ENCODE results near the gene WDR1.

Gene WDR1

GRCh38 chr4:10077483-10078335 is 38.9 kb downstream of the WDR1 start:
- TF ChIP-seq, protein P1, sequence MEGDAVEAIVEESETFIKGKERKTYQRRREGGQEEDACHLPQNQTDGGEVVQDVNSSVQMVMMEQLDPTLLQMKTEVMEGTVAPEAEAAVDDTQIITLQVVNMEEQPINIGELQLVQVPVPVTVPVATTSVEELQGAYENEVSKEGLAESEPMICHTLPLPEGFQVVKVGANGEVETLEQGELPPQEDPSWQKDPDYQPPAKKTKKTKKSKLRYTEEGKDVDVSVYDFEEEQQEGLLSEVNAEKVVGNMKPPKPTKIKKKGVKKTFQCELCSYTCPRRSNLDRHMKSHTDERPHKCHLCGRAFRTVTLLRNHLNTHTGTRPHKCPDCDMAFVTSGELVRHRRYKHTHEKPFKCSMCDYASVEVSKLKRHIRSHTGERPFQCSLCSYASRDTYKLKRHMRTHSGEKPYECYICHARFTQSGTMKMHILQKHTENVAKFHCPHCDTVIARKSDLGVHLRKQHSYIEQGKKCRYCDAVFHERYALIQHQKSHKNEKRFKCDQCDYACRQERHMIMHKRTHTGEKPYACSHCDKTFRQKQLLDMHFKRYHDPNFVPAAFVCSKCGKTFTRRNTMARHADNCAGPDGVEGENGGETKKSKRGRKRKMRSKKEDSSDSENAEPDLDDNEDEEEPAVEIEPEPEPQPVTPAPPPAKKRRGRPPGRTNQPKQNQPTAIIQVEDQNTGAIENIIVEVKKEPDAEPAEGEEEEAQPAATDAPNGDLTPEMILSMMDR (IDR thresholded peaks at IDR 0.05; ENCODE audit: extremely low read depth, missing control alignments) = no peak
- no peak for DNase-seq (ENCODE audit: low spot score)

- DNase-seq (ENCODE audit: low spot score) = no peak
These were observed 39.5 kb downstream of the WDR1 start for GRCh38 chr4:10077076-10077475.

GRCh38 chr4:10075953-10076391 is 40.6 kb downstream of the WDR1 start:
- TF ChIP-seq, protein P1 (IDR thresholded peaks at IDR 0.05; ENCODE audit: extremely low read depth, missing control alignments) = no peak
- DNase-seq (ENCODE audit: low spot score) = no peak

More at GRCh38 chr4:10077076-10077475, 39.5 kb downstream of the WDR1 start:
- TF ChIP-seq, protein P1 (IDR thresholded peaks at IDR 0.05; ENCODE audit: extremely low read depth, missing control alignments) = no peak

- DNase-seq (ENCODE audit: low spot score) = no peak
- TF ChIP-seq, protein P1 (IDR thresholded peaks at IDR 0.05; ENCODE audit: extremely low read depth, missing control alignments) = no peak
These were observed 41.3 kb downstream of the WDR1 start for GRCh38 chr4:10075158-10075863.

DNA sequence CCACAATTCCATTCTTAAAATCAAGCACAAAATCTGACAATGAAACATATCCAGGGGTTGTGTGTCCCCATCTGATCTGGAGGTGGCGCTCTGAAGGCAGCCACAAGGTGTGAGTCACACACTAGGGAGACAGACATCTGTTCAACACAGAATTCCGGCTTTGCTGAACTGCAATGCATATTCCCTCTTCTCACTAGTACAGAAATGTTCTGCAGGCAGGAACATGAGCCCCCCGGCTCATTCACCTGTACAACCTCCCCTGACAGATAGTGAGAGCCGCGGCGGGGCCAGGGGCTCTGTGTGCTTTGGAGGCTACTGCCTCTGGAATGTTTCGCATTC is 41.9 kb downstream of the WDR1 start:
- peak; percentile 16 for DNase-seq (ENCODE audit: low spot score)
- TF ChIP-seq, protein P1 (IDR thresholded peaks at IDR 0.05; ENCODE audit: extremely low read depth, missing control alignments) = no peak

- no peak for DNase-seq (ENCODE audit: low spot score)
- TF ChIP-seq, protein P1 (IDR thresholded peaks at IDR 0.05; ENCODE audit: extremely low read depth, missing control alignments) = no peak
These were observed 42.4 kb downstream of the WDR1 start for GRCh38 chr4:10074076-10074766.
